Coronary artery (tissue), 2 donors: ENCODE results near the gene GNB2.
A peak's percentile ranks its signal among the peaks of the same experiment; 100 is the strongest.
"Not testable (repeated sequence)": the region's sequence is repeated elsewhere in the genome, so short reads cannot be mapped to it uniquely, and the experiment has no call there.

Experiments
- DNase-seq: peaks from one replicate; pipeline ENCODE4 v3.0.0-alpha.2; 2017; ENCODE audit warnings: low spot score
- H3K27ac ChIP-seq, 2 donors: fragments of 200-600 bp; sonication (generic); one replicate each; pipeline ENCODE4 v1.5.1; 2016 to 2019
- H3K4me3 ChIP-seq: fragments of 200-600 bp; sonication (generic); 2 replicates; pipeline ENCODE4 v1.5.1; 2016; ENCODE audit warnings: mild to moderate bottlenecking, moderate library complexity
- CTCF ChIP-seq: fragments of 200-600 bp; sonication (generic); IDR thresholded peaks from one replicate; pipeline ENCODE4 v1.5.1; 2019; ENCODE audit warnings: antibody characterized with exemption

Gene GNB2

GRCh38 chr7:100642534-100642907 is 31.0 kb upstream of the GNB2 start:
- TF ChIP-seq CTCF = no peak
- H3K27ac ChIP-seq = no peak overlapping the region
- H3K4me3 ChIP-seq = no peak overlapping the region
- no peak for DNase-seq

DNA sequence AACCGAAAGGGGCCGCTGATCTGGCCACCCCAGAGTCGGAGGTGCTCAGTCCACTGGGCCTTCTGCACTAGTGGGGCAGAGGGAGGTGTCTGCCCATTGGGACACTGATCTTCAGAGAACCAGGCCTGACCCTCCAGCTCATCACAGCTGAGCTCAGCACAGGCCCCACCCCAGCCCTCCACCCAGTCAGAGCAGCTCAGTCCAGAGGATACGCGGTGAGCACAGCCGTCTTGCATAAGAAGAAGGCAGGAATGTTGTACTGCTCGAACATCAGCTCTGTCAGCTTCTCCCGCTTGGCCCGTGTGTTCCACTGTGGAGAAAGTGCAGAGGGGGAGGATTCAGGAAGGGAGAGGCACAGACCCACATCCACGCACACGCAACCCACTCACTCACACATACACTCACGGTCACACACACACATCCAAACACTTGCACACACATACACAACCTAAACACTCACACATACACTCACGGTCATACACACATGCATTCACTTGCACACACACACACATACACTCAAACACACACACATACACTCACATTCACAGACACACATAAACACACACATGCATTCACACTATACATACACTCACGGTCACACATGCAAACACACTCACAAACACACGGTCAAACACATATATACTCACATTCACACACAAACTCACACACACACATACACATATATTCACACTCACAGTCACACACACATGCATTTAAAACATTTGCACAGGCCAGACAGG is 23.5 kb upstream of the GNB2 start:
- Histone ChIP-seq H3K4me3 (no peak overlapping the region), H3K27ac (no peak overlapping the region)
- no peak for TF ChIP-seq CTCF
- no peak for DNase-seq

DNA sequence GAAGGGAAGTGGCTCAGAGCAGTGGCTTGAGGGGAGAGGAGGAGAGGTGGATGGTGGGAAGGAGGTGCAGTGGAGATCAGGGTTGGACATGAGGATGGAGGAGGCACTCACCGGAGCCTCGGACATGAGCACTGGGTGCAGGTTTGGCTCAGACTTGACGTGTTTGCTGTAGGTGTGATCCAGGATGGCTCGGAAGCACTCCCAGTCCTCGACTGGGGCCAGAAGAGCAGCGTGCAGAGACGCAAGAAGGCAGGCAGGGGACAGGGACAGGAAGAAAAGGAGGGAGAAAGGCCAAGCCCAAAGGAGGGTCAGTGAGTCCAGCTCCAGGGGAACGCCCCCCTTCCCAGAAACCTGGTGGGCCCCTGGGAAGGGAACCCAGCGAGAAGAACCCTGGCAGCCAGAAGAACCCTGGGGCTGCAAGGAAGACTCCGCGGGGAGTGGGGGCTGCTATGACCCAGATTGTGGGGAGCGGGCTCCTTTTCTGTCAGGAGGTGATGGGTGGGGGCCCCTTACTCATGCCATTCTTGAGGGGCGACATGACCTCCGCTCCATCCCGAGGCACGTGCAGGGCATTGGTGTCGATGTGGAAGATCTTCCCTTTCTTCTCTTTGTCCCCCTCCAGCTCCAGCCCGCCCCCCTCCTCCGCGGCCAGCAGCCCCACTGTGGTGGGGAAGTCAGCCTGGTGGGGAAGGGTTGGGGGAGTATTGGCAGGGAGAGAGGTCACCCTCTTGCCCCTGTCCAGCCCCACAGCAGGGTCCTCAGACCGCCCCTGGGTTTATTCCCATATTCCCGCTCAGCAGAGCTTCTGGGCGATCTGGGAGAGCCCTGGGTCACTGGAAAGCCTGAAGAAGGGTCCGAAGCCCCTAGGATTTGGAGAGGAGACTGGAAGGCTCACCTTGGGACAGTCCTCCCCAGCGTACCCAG is 18.4 kb upstream of the GNB2 start:
- TF ChIP-seq CTCF = no peak
- DNase-seq = no peak
- H3K4me3 ChIP-seq = no peak overlapping the region
- no peak overlapping the region for H3K27ac ChIP-seq

DNA sequence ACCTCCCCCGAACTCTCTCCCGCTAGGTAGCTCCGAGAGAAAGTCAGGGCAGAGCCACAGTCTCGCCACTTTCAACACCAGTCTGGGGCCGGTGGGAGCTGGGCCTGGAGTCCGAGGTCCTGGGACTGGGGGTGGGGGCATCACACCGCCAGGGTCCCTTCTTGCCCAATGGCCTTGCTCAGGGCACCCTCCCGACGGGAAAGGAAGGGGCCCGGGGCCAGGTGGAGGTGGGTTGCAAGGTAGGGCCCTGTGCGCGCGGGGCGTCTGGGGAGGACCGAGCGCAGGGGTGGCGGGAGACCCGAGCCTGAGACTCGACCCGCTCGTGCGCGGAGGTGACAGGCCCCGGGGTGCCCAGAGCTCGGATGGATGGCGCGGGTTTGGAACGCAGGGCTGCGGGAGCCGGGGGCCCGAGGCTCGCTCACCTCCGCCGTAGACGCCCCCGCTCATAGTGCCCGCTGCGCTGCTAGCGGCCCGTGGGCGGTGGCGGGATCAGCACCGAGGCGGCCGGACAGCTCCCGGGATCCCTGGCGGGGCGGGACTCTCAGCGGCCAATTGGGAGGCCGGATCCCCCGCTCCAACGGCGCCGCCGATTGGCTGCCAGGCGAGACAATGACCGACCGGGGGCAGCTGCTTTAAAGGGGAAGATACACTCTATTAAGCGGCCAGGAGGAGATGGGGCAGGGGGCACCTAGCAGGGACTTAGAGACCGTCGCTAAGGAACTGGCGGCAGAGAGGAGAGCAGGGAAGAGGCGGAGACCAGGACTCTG is 17.4 kb upstream of the GNB2 start, which contains the start of gene ACTL6B:
Gene ACTL6B (minus strand): TSS at position 541 of the 767 bp plus-strand sequence. CDS start 94 bp downstream, at position 447.
- Histone ChIP-seq H3K4me3 (peak within 1 kb of the TSS; percentile 34), H3K27ac (no peak within 1 kb of the TSS)
- TF ChIP-seq CTCF = no peak
- no peak for DNase-seq

DNA sequence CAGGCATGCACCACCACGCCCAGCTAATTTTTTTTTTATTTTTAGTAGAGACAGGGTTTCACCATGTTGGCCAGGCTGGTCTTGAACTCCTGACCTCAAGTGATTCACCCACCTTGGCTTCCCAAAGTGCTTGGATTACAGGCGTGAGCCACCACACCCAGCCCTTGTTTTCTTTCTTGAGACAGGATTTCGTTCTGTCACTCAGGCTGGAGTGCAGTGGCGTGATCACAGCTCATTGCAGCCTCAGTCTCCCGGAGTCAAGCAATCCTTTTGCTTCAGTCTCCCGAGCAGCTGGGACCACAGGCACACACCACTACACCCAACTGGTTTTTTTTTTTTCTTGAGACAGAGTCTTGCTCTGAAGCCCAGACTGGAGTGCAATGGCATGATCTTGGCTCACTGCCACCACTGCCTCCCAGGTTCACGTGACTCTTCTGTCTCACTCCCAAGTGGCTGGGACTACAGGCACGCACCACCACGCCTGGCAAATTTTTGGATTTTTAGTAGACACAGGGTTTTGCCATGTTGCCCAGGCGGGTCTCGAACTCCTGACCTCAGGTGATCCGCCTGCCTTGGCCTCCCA is 11.3 kb upstream of the GNB2 start:
- DNase-seq = not testable (repeated sequence)

GRCh38 chr7:100665168-100665726 is 8.3 kb upstream of the GNB2 start:
- H3K4me3 ChIP-seq = no peak overlapping the region
- no peak for DNase-seq
- no peak overlapping the region for H3K27ac ChIP-seq
- no peak for TF ChIP-seq CTCF

More for the DNA sequence above, 11.3 kb upstream of the GNB2 start:
- H3K4me3 ChIP-seq, H3K27ac ChIP-seq: not testable (repeated sequence)
